Endothelial cell of umbilical vein (primary cell): ENCODE data around the gene LRRTM4.
"Not testable (repeated sequence)": the region's sequence is repeated elsewhere in the genome, so short reads cannot be mapped to it uniquely, and the experiment has no call there.

Source experiments
- EZH2 ChIP-seq: IDR thresholded peaks from 2 replicates; pipeline ENCODE4 v1.6.1; 2012; ENCODE audit warnings: borderline replicate concordance, low read depth, mild to moderate bottlenecking, moderate library complexity, low read length, inconsistent platforms; ENCODE audit not compliant: severe bottlenecking
- POLR2A ChIP-seq: IDR thresholded peaks from 2 replicates; pipeline ENCODE4 v1.6.1; 2012; ENCODE audit warnings: low read depth, mild to moderate bottlenecking, control low read depth, low read length
- POLR2AphosphoS5 ChIP-seq: IDR thresholded peaks from 2 replicates; pipeline ENCODE4 v1.6.1; 2012; ENCODE audit warnings: low read depth, mild to moderate bottlenecking, control low read depth, low read length, moderate library complexity; ENCODE audit not compliant: insufficient read depth
- TF ChIP-seq, protein P1 (sequence below), 2 donors: IDR thresholded peaks; 1 replicate in 1 of 2; 2 replicates in 1 of 2; pipeline ENCODE4 v1.5.1; 2011; ENCODE audit warnings: low read length in 2 of 2, mild to moderate bottlenecking in 2 of 2, moderate library complexity in 2 of 2, control low read depth in 1 of 2, inconsistent platforms in 1 of 2, low read depth in 1 of 2; ENCODE audit not compliant: insufficient read depth in 1 of 2; ENCODE audit errors: extremely low read depth in 1 of 2
- TF ChIP-seq, protein P2 (sequence below): IDR thresholded peaks from 2 replicates; pipeline ENCODE4 v1.6.1; 2011; ENCODE audit not compliant: insufficient read depth, insufficient read length

DNA sequence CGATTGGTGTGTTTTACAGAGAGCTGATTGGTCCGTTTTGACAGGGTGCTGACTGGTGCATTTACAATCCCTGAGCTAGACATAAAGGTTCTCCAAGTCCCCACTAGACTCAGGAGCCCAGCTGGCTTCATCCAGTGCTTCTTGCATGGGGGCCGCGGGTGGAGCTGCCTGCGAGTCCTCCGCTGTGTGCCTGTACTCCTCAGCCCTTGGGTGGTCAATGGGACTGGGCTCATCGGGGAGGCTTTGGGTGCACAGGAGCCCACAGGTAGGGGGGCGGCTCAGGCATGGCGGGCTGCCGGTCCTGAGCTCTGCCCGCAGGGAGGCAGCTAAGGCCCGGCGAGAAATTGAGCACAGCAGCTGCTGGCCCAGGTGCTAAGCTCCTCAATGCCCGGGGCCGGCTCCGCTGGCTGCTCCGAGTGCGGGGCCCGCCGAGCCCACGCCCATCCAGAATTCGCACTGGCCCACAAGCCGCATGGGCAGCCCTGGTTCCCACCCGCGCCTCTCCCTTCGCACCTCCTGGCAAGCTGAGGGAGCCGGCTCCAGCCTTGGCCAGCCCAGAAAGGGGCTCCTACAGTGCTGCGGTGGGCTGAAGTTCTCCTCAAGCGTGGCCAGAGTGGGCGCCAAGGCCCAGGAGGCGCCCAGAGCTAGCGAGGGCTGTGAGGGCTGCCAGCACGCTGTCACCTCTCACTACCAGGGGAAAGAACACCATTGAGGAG, 824.0 kb downstream of the LRRTM4 start:
- not testable (repeated sequence) for TF ChIP-seq POLR2A, EZH2, POLR2AphosphoS5
- TF ChIP-seq, protein P1, sequence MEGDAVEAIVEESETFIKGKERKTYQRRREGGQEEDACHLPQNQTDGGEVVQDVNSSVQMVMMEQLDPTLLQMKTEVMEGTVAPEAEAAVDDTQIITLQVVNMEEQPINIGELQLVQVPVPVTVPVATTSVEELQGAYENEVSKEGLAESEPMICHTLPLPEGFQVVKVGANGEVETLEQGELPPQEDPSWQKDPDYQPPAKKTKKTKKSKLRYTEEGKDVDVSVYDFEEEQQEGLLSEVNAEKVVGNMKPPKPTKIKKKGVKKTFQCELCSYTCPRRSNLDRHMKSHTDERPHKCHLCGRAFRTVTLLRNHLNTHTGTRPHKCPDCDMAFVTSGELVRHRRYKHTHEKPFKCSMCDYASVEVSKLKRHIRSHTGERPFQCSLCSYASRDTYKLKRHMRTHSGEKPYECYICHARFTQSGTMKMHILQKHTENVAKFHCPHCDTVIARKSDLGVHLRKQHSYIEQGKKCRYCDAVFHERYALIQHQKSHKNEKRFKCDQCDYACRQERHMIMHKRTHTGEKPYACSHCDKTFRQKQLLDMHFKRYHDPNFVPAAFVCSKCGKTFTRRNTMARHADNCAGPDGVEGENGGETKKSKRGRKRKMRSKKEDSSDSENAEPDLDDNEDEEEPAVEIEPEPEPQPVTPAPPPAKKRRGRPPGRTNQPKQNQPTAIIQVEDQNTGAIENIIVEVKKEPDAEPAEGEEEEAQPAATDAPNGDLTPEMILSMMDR (IDR thresholded peaks at IDR 0.05; ENCODE audit: extremely low read depth in 1 of 2, insufficient read depth in 1 of 2, low read depth in 1 of 2, low read length in 2 of 2): not testable (repeated sequence)
- TF ChIP-seq, protein P2, sequence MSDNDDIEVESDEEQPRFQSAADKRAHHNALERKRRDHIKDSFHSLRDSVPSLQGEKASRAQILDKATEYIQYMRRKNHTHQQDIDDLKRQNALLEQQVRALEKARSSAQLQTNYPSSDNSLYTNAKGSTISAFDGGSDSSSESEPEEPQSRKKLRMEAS: not testable (repeated sequence)
